T-cell (primary cell): ENCODE data around the gene TRIM23. TPM values are rescaled to one million over a fixed set of nuclear protein-coding genes. Genes with fewer than 3 reads are reported as not detected.

ENCODE experiments used
- ATAC-seq, 4 experiments: fragments of 200-7000 bp in 3 of 4; fragments of 150-1000 bp in 1 of 4; cut with Tn5 transposase; replicated peaks in 1 of 4; 1 replicate in 3 of 4; 2 replicates in 1 of 4; pipeline ENCODE4 v1.10.0; 2021; ENCODE audit warnings: moderate library complexity in 3 of 4, mild to moderate bottlenecking in 2 of 4, moderate number of reproducible peaks in 1 of 4
- CTCF ChIA-PET, 2 donors: fragments of 300-600 bp; sonication (Branson Sonifier 250); formaldehyde crosslinking; loops; one replicate each; lab custom pipeline; 2022; ENCODE audit warnings: antibody characterized with exemption in 2 of 2; lab: Charles Lee
- POLR2A ChIA-PET, 2 donors: fragments of 300-600 bp; sonication (Branson Sonifier 250); formaldehyde crosslinking; loops; one replicate each; lab custom pipeline; 2022; ENCODE audit warnings: antibody characterized with exemption in 2 of 2; lab: Charles Lee
- DNase-seq, 35 experiments: peaks; one replicate each; pipeline versions ENCODE4 v3.0.0 to v3.0.0-alpha.2; 2013 to 2023
- H3K27ac ChIP-seq: one replicate; pipeline ENCODE4 v1.5.1; 2013; ENCODE audit warnings: low read length
- H3K27me3 ChIP-seq, 2 experiments: replicated peaks in 1 of 2; 1 replicate in 1 of 2; 2 replicates in 1 of 2; pipeline versions ENCODE4 v1.6.1 to v1.7.0; 2013; ENCODE audit warnings: low read length in 1 of 2, mixed read lengths in 1 of 2; ENCODE audit not compliant: control insufficient read depth in 2 of 2, insufficient read depth in 2 of 2; ENCODE audit errors: extremely low read depth in 1 of 2
- H3K36me3 ChIP-seq, 2 donors: 1 replicate in 1 of 2; 2 replicates in 1 of 2; pipeline versions ENCODE4 v1.6.1 to v1.7.0; 2013; ENCODE audit warnings: low read length in 1 of 2; ENCODE audit not compliant: control insufficient read depth in 2 of 2, insufficient read depth in 1 of 2; ENCODE audit errors: extremely low read depth in 1 of 2
- H3K4me1 ChIP-seq, 2 experiments: 1 replicate in 1 of 2; 2 replicates in 1 of 2; pipeline versions ENCODE4 v1.6.1 to v1.7.0; 2013; ENCODE audit warnings: low read length in 2 of 2, mixed read lengths in 1 of 2; ENCODE audit not compliant: insufficient read depth in 2 of 2, control insufficient read depth in 1 of 2; ENCODE audit errors: extremely low read depth in 1 of 2
- H3K4me3 ChIP-seq, 2 donors: 1 replicate in 1 of 2; 2 replicates in 1 of 2; pipeline versions ENCODE4 v1.5.1 to v1.7.0; 2013; ENCODE audit warnings: mild to moderate bottlenecking in 2 of 2, low read length in 1 of 2, moderate library complexity in 1 of 2; ENCODE audit not compliant: control insufficient read depth in 1 of 2; ENCODE audit errors: extremely low read depth in 1 of 2
- H3K9me3 ChIP-seq: 2 replicates; pipeline ENCODE4 v1.7.0; 2013
- H3K27ac Mint-ChIP-seq, 2 donors: one replicate each; pipeline ENCODE4 v1.8.0; 2020 to 2021; ENCODE audit warnings: mild to moderate bottlenecking in 2 of 2, mixed read lengths in 2 of 2
- H3K27me3 Mint-ChIP-seq, 2 donors: one replicate each; pipeline ENCODE4 v1.8.0; 2021 to 2022; ENCODE audit warnings: mixed read lengths in 2 of 2
- H3K36me3 Mint-ChIP-seq: one replicate; pipeline ENCODE4 v1.8.0; 2021; ENCODE audit warnings: mixed read lengths
- H3K4me1 Mint-ChIP-seq, 3 donors: one replicate each; pipeline ENCODE4 v1.8.0; 2020 to 2022; ENCODE audit warnings: mixed read lengths in 3 of 3, mild to moderate bottlenecking in 1 of 3
- H3K4me3 Mint-ChIP-seq, 3 donors: one replicate each; pipeline ENCODE4 v1.8.0; 2020 to 2022; ENCODE audit warnings: mild to moderate bottlenecking in 3 of 3, mixed read lengths in 3 of 3, moderate library complexity in 3 of 3
- H3K9me3 Mint-ChIP-seq, 3 donors: one replicate each; pipeline ENCODE4 v1.8.0; 2020 to 2022; ENCODE audit warnings: mixed read lengths in 3 of 3
- WGBS: methylation state at CpG from one replicate; pipeline ENCODE4 v1.1.5; 2013; ENCODE audit warnings: missing lambda C conversion rate; ENCODE audit not compliant: insufficient coverage; 5-methylcytosine and 5-hydroxymethylcytosine counted together
- total RNA-seq, 35 experiments: library from RNA in 6 of 35; stranded (reverse) in 6 of 35; fragments of 120-200 nt in 1 of 35; gene quantifications; one replicate each; pipeline versions ENCODE4 v1.2.1 to v1.2.4 and lab custom pipeline; 2013 to 2026

Gene TRIM23
- total RNA-seq, 5 donors from 2014 or later (not counting 1 experiment from before 2014, with no cell fraction given), result 17.5 to 23.2 (median 20.7) TPM

GRCh38 chr5:65647941-65648340 is 23.8 kb upstream of the TRIM23 start:
- H3K36me3 ChIP-seq, result peaks cover 5 to 13% of the 10 kb centered on the region in 2 donors
- H3K27ac Mint-ChIP-seq, result no peak overlapping the region
- DNase-seq (no peak), ATAC-seq (no peak)
- ChIA-PET CTCF (no interaction called here), POLR2A (no interaction called here)
- no peak overlapping the region for H3K4me3 ChIP-seq
- no peaks in the 10 kb centered on the region for H3K4me1 Mint-ChIP-seq
- H3K4me3 Mint-ChIP-seq, result no peak overlapping the region
- no peaks in the 10 kb centered on the region for H3K27me3 Mint-ChIP-seq
- no peak overlapping the region for H3K27ac ChIP-seq
- H3K36me3 Mint-ChIP-seq, result peaks cover 30% of the 10 kb centered on the region
- H3K4me1 ChIP-seq, result no peaks in the 10 kb centered on the region
- H3K9me3 Mint-ChIP-seq, result no peaks in the 10 kb centered on the region
- H3K9me3 ChIP-seq, result no peaks in the 10 kb centered on the region
- no peaks in the 10 kb centered on the region for H3K27me3 ChIP-seq

DNA sequence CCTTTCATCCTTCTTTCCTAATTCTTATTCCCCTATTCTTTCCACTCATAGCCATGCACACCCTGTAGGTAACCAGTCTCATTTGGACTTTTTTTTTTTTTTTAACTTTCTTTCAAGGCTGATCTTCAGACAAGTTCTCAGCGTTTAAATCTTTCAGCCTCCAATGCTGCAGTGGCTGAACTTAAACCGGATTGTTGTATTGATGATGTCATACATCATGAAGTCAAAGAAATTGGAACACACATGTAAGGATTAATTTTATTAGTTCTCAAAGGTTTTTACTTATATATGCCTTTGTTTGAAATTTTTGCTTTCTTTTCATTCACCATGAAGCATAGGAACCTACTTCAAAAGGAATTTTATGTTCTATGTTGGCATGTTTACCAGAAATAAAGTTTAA is 22.8 kb upstream of the TRIM23 start:
- ChIA-PET POLR2A (no interaction called here), CTCF (no interaction called here)
- peaks cover 27% of the 10 kb centered on the region for H3K36me3 Mint-ChIP-seq
- no peaks in the 10 kb centered on the region for H3K9me3 Mint-ChIP-seq
- H3K27ac Mint-ChIP-seq, result peak overlapping the region in 1 of 2 donors; percentile 8
- Histone ChIP-seq H3K36me3 (peaks cover 4 to 14% of the 10 kb centered on the region in 2 donors), H3K27me3 (no peaks in the 10 kb centered on the region), H3K9me3 (no peaks in the 10 kb centered on the region), H3K4me1 (no peaks in the 10 kb centered on the region), H3K4me3 (no peak overlapping the region), H3K27ac (no peak overlapping the region)
- ATAC-seq (no peak), DNase-seq (no peak)
- H3K4me3 Mint-ChIP-seq, result no peak overlapping the region
- no peaks in the 10 kb centered on the region for H3K4me1 Mint-ChIP-seq
- H3K27me3 Mint-ChIP-seq, result no peaks in the 10 kb centered on the region
- no CpG with 5 or more reads among the region's 2 CpGs for WGBS

- no peak overlapping the region for H3K27ac ChIP-seq
- Mint-ChIP-seq H3K27me3 (no peaks in the 10 kb centered on the region), H3K4me1 (no peaks in the 10 kb centered on the region), H3K36me3 (peaks cover 31% of the 10 kb centered on the region), H3K9me3 (no peaks in the 10 kb centered on the region), H3K4me3 (no peak overlapping the region), H3K27ac (no peak overlapping the region)
- ATAC-seq (no peak), DNase-seq (no peak)
- CTCF ChIA-PET, result no interaction called here
- WGBS, result no CpG with 5 or more reads among the region's 4 CpGs
- no peak overlapping the region for H3K4me3 ChIP-seq
- H3K36me3 ChIP-seq, result peaks cover 2 to 41% of the 10 kb centered on the region in 2 donors
- POLR2A ChIA-PET, result interaction anchor here in 1 of 2 donors (0.5 kb wide), 1 partner anchor 734 kb away, joined by 5 read pairs; no protein-coding TSS in a partner anchor
- H3K27me3 ChIP-seq, result no peaks in the 10 kb centered on the region
- no peaks in the 10 kb centered on the region for H3K4me1 ChIP-seq
- H3K9me3 ChIP-seq, result no peaks in the 10 kb centered on the region
Observed at GRCh38 chr5:65640240-65640639, 16.1 kb upstream of the TRIM23 start.

- CTCF ChIA-PET, result interaction anchor here (0.6 to 0.7 kb wide), 2 partner anchors 68 to 340 kb away, joined by 3 to 5 read pairs; no protein-coding TSS in a partner anchor
Observed at GRCh38 chr5:65630981-65631380, 6.8 kb upstream of the TRIM23 start.

DNA sequence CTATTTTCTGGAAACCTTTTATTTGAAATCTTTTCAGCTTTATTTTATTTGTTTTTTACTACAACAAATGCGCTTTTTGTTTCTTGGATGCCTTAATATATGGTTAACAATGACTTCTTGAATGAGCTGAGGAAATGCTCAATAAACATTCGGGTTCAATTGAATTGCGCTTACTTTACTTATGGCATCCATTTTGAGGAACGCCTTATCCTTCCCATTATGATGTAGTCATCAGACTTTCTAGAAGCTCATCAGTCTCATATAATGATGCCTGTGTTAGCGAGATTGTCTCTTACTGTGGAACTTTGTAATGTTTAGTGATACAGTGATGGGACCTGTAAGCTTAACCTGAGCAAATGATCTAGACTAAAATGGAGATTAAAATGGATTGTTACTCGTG is 1.6 kb upstream of the TRIM23 start:
- Histone ChIP-seq H3K4me1 (peaks cover 20 to 22% of the 10 kb centered on the region in 2 experiments), H3K4me3 (peak overlapping the region; percentile 74 to 92), H3K9me3 (no peaks in the 10 kb centered on the region), H3K27me3 (no peaks in the 10 kb centered on the region), H3K36me3 (peaks cover 0 to 11% of the 10 kb centered on the region in 2 donors), H3K27ac (peak overlapping the region; percentile 86)
- ATAC-seq, result no peak
- ChIA-PET CTCF (interaction anchor here in 1 of 2 donors (0.8 to 1.4 kb wide), 4 partner anchors 62 to 817 kb away, joined by 3 to 6 read pairs (median 4); partner anchors contain the start of genes CENPK and PPWD1), POLR2A (interaction anchor here (0.5 to 1.0 kb wide), 4 partner anchors 94 to 144 kb away, joined by 3 to 6 read pairs (median 4); no protein-coding TSS in a partner anchor)
- peak overlapping the region; percentile 93 to 99 (median 97) for H3K4me3 Mint-ChIP-seq
- H3K36me3 Mint-ChIP-seq, result peaks cover 9% of the 10 kb centered on the region
- peaks cover 51 to 60% (median 54%) of the 10 kb centered on the region in 3 donors for H3K4me1 Mint-ChIP-seq
- 80% methylated on average over 1 of the region's 6 CpGs for WGBS
- H3K9me3 Mint-ChIP-seq, result no peaks in the 10 kb centered on the region
- H3K27ac Mint-ChIP-seq, result peak overlapping the region; percentile 66 to 83
- peak in 1 of 35 experiments; percentile 6 for DNase-seq
- no peaks in the 10 kb centered on the region for H3K27me3 Mint-ChIP-seq

More at GRCh38 chr5:65630981-65631380, 6.8 kb upstream of the TRIM23 start:
- Histone ChIP-seq H3K9me3 (no peaks in the 10 kb centered on the region), H3K4me3 (no peak overlapping the region), H3K36me3 (peaks cover 0 to 20% of the 10 kb centered on the region in 2 donors), H3K27me3 (no peaks in the 10 kb centered on the region), H3K4me1 (peaks cover 1 to 3% of the 10 kb centered on the region in 2 experiments), H3K27ac (no peak overlapping the region)
- Mint-ChIP-seq H3K4me3 (no peak overlapping the region), H3K36me3 (peaks cover 14% of the 10 kb centered on the region), H3K27me3 (no peaks in the 10 kb centered on the region), H3K9me3 (no peaks in the 10 kb centered on the region), H3K27ac (no peak overlapping the region), H3K4me1 (peaks cover 23 to 26% (median 25%) of the 10 kb centered on the region in 3 donors)
- no peak for DNase-seq
- no peak for ATAC-seq
- POLR2A ChIA-PET, result interaction anchor here in 1 of 2 donors (0.7 kb wide), 1 partner anchor 816 kb away, joined by 7 read pairs; no protein-coding TSS in a partner anchor

GRCh38 chr5:65624571-65625555 is 730 bp upstream of the TRIM23 start, which contains the start of the genes SHLD3 and TRAPPC13:
TSS of gene SHLD3 (plus strand) at chr5:65625027. CDS start at chr5:65629588, 4,561 bp downstream.
TSS of gene TRAPPC13 (plus strand) at chr5:65625027. CDS start at chr5:65625061, 34 bp downstream.
- Mint-ChIP-seq H3K4me1 (peaks cover 53 to 62% (median 54%) of the 10 kb centered on the region in 3 donors), H3K9me3 (no peaks in the 10 kb centered on the region), H3K4me3 (peak within 1 kb of the TSS; percentile 93 to 99 (median 97)), H3K36me3 (peaks cover 7% of the 10 kb centered on the region), H3K27me3 (no peaks in the 10 kb centered on the region), H3K27ac (peak within 1 kb of the TSS; percentile 98 to 99)
- H3K4me1 ChIP-seq, result peaks cover 20 to 22% of the 10 kb centered on the region in 2 experiments
- H3K4me3 ChIP-seq, result peak within 1 kb of the TSS; percentile 74 to 92
- peak within 1 kb of the TSS; percentile 86 for H3K27ac ChIP-seq
- ChIA-PET POLR2A (interaction anchor here (0.5 to 1.4 kb wide), 5 partner anchors 28 to 95 kb away, joined by 3 to 14 read pairs (median 6); partner anchors contain the start of genes CENPK (in 1 of the 2) and PPWD1 (in 1 of the 2)), CTCF (interaction anchor here in 1 of 2 donors (0.8 to 1.6 kb wide), 5 partner anchors 9 to 816 kb away, joined by 3 to 6 read pairs (median 4); partner anchors contain the start of genes CENPK and PPWD1)
- no peaks in the 10 kb centered on the region for H3K27me3 ChIP-seq
- 0% methylated on average over 24 of the region's 36 CpGs for WGBS
- H3K9me3 ChIP-seq, result no peaks in the 10 kb centered on the region
- DNase-seq, result peak; percentile 60 to 93 (median 84)
- peak; percentile 70 to 77 (median 74) for ATAC-seq
- H3K36me3 ChIP-seq, result peaks cover 0 to 8% of the 10 kb centered on the region in 2 donors
